ENCODE data around the gene DNMT3L. TPM values are rescaled to one million over a fixed set of nuclear protein-coding genes. Genes with fewer than 3 reads are reported as not detected.

DNMT3L gene
- total RNA-seq, 4 donors from 2014 or later: not detected

GRCh38 chr21:44260791-44261631 is 686 bp downstream of the DNMT3L start:
- no peak overlapping the region for H3K4me3 ChIP-seq
- TF ChIP-seq CTCF (IDR thresholded peaks at IDR 0.05) (no peak), POLR2A (IDR thresholded peaks at IDR 0.05) (no peak), POLR2AphosphoS5 (IDR thresholded peaks at IDR 0.05) (no peak), EP300 (IDR thresholded peaks at IDR 0.05) (no peak)
- peaks cover 51% of the 10 kb centered on the region for H3K27me3 ChIP-seq
- H3K27ac ChIP-seq: no peak overlapping the region
- no peaks in the 10 kb centered on the region for H3K4me1 ChIP-seq
- peaks cover 0 to 18% (median 0%) of the 10 kb centered on the region in 3 donors for H3K9me3 ChIP-seq
- H3K36me3 ChIP-seq: no peaks in the 10 kb centered on the region
- 39 to 75% methylated on average over 1 to 3 of the region's 19 CpGs for WGBS, 2 donors (ENCODE audit: low coverage in 1 of 2)
- no peak for ATAC-seq

DNA sequence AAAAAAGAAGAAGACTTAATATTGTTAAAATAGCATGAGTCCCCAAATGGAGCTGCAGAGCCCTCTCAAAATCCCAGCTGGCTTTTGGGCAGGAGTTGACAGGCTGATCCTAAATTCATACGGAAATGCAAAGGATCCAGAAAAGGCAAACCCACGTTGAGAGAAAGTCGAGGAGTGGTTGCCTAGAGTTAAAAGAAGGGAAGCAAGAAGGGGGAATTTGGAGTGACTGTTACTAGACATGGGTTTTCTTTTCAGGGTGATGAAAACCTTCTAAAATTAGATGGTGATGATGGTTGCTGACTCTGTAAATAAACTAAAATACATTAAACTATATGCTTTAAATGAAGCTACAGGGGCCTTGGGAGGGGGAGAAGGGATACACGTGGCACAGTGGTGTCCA is 1.6 kb downstream of the DNMT3L start:
- H3K36me3 ChIP-seq: no peaks in the 10 kb centered on the region
- no peak for TF ChIP-seq CTCF (IDR thresholded peaks at IDR 0.05)
- no peak for TF ChIP-seq POLR2A (IDR thresholded peaks at IDR 0.05)
- TF ChIP-seq POLR2AphosphoS5 (IDR thresholded peaks at IDR 0.05): no peak
- TF ChIP-seq EP300 (IDR thresholded peaks at IDR 0.05): no peak
- peaks cover 0 to 18% (median 0%) of the 10 kb centered on the region in 3 donors for H3K9me3 ChIP-seq
- 42 to 58% methylated on average over 4 of the region's 4 CpGs for WGBS, 2 donors (ENCODE audit: low coverage in 1 of 2)
- no peak overlapping the region for H3K27ac ChIP-seq
- ATAC-seq: no peak
- no peak overlapping the region for H3K4me3 ChIP-seq
- peaks cover 57% of the 10 kb centered on the region for H3K27me3 ChIP-seq
- no peaks in the 10 kb centered on the region for H3K4me1 ChIP-seq

GRCh38 chr21:44259082-44259705 is 2.5 kb downstream of the DNMT3L start:
- ATAC-seq: no peak
- H3K36me3 ChIP-seq: no peaks in the 10 kb centered on the region
- 86% methylated on average over 7 of the region's 22 CpGs; no CpG with 5 or more reads in 1 of the 2 donors for WGBS, 2 donors (ENCODE audit: low coverage in 1 of 2)
- peaks cover 60% of the 10 kb centered on the region for H3K27me3 ChIP-seq
- no peak for TF ChIP-seq EP300 (IDR thresholded peaks at IDR 0.05)
- no peak for TF ChIP-seq CTCF (IDR thresholded peaks at IDR 0.05)
- TF ChIP-seq POLR2AphosphoS5 (IDR thresholded peaks at IDR 0.05): no peak
- TF ChIP-seq POLR2A (IDR thresholded peaks at IDR 0.05): no peak
- no peaks in the 10 kb centered on the region for H3K4me1 ChIP-seq
- H3K4me3 ChIP-seq: no peak overlapping the region
- H3K27ac ChIP-seq: no peak overlapping the region
- H3K9me3 ChIP-seq: peaks cover 0 to 18% (median 0%) of the 10 kb centered on the region in 3 donors

DNA sequence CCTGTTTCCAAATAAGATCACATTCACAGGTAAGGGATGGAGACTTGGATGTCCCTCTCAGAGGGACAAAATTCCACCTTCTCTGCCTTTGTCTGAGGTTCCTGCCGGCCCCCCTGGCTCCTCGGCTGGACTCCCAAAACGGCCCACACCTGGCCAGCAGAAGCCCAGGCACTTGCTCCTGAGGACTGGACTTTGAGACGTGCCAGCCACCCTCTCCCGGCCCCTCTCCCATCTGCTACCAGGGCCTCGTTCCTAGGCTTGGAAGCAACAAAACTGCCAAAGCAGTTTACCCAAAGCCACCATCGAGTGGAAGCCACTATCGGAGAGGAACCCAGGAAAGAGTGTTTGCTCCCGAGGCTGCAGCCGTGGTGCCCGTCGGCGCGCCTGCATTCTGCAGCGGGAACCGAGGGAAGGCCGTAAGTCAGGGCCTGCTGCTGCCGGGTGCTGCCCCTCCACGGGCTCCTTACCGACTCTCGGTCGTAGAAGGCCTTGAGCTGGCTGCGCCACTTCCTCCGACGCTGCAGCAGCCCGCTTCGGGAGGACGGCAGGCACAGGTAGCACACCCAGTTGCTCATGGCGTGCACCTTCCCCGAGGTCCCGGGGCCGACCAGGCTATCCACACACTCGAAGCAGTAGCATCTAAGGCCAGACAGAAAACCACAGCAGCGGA is 3.5 kb downstream of the DNMT3L start:
- H3K27me3 ChIP-seq: peaks cover 61% of the 10 kb centered on the region
- no peak for ATAC-seq
- peaks cover 0 to 18% (median 0%) of the 10 kb centered on the region in 3 donors for H3K9me3 ChIP-seq
- no peak overlapping the region for H3K4me3 ChIP-seq
- 85 to 87% methylated on average over 9 to 18 of the region's 34 CpGs for WGBS, 2 donors (ENCODE audit: low coverage in 1 of 2)
- no peaks in the 10 kb centered on the region for H3K36me3 ChIP-seq
- TF ChIP-seq POLR2AphosphoS5 (IDR thresholded peaks at IDR 0.05) (no peak), EP300 (IDR thresholded peaks at IDR 0.05) (no peak), POLR2A (IDR thresholded peaks at IDR 0.05) (no peak), CTCF (IDR thresholded peaks at IDR 0.05) (no peak)
- H3K27ac ChIP-seq: no peak overlapping the region
- H3K4me1 ChIP-seq: no peaks in the 10 kb centered on the region
